DMS 273 (cell line): Measurements from ENCODE around the gene ASTN2.

Source experiments
- DNase-seq: peaks from one replicate; lab custom pipeline; 2025; ENCODE audit not compliant: unreplicated experiment; lab: John Stamatoyannopoulos, UW

The ASTN2 gene

DNA sequence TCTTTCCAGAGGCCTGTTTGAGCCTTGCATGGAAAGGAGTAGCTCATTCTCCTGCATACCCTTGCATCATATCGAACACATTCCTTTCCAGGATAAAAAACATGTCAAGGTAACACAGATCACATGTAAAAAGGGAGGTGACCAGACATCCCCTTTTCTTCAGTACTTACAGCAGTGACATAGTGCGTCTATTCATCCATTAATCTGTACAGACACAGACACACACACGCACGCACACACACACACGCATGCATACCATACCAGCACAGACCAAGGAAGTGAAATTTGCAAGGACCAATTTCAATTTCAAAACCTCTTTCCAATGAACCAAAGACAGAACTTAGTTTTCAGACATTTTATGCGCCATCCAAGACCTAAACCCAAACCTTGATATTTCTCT is 1005.2 kb downstream of the ASTN2 start:
- no peak for DNase-seq

DNA sequence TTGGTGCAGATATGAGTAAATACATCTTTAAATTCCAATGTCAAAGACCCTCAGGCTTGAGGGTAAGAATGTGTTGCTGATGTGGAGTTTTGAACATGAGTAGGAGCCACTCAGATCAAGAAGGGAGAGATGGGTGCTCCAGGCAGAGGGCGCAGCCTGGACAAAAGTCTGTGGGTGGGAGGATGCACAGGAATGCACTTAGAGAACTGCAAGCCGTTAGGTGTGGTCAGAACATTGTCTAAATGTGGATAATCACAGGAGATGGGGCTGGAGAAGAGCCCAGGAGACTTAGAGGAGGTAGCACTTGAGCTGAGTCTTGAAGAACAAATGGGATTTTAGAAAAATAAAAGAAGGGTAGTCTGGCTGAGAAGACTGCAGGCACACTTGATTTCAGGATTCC is 1005.7 kb downstream of the ASTN2 start:
- no peak for DNase-seq

DNA sequence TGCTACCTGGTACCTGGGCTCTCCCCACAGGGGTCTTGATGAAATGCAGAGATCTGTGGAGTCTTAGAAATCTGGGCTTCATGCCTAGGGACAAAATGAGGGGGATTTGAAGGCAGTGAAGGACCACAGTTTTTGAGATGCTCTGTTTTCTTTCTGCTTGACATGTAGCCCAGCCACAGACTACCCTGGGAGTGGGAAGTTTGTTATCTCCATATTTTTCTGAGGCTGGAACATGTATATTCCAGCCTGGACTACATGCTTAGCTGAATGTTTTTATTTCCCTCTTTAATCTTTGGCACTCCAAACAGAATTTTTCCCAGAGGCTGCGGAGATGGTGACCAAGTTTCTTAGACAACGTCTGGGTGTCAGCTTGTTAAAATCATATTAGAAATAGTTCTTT is 1008.4 kb downstream of the ASTN2 start:
- no peak for DNase-seq

DNA sequence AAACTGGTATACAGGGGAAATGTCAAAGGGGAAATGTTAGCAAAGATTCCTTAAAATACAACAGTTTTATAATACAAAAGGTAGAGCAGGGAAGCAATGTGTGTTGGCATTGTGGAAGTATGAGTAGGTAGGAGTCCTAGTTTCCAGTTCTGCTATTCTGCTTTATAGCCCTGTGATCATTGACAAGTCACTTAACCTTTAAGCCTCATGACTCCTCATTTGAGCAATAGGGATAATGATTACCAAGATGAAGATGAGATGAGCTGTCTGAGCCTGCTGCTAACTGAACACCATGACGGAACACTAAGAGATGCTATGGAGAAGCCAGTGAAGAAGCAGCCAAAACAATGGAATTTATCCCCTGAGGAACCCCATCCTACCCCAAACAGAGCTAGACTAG is 1009.5 kb downstream of the ASTN2 start:
- DNase-seq, result no peak

DNA sequence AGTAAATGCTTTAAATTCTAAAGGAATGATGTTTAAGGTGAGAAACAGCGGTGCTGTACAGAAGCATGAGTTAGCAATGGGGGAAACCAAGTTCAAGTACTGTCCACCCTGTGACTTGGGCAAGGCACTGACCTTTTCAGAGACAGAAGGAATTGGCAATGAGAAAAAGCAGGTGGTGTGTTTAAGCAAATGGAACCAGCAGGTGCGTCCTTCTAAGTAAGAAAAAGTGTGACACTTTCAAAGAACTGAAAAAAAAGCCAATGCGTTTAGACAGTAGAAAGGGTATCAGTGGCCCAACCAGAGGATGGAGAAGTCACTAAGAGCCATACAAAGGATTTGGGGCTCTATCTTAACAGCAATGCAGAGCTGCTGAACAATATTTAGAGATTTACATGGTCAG is 1010.6 kb downstream of the ASTN2 start:
- no peak for DNase-seq

DNA sequence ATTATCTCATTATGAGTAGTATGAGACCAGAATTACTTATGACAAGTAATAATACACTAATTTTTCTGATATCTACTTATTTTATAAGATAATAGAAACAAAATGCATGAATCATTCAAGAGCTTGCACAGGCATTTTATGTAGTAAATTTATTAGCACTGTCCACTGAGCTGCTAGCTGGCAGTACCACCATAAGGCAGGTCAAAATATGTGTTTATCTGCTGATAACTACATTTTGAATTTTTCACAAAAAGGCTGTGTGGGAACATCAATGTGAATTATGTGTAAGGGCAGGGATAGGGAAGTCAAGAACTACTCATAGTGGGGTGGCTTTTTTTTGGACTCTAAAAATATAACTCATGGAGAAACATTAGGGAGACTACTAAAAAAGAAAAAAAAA is 1011.7 kb downstream of the ASTN2 start:
- no peak for DNase-seq

- DNase-seq, result peak; percentile 31
Observed at GRCh38 chr9:116395699-116396037, 1019.2 kb downstream of the ASTN2 start.

DNA sequence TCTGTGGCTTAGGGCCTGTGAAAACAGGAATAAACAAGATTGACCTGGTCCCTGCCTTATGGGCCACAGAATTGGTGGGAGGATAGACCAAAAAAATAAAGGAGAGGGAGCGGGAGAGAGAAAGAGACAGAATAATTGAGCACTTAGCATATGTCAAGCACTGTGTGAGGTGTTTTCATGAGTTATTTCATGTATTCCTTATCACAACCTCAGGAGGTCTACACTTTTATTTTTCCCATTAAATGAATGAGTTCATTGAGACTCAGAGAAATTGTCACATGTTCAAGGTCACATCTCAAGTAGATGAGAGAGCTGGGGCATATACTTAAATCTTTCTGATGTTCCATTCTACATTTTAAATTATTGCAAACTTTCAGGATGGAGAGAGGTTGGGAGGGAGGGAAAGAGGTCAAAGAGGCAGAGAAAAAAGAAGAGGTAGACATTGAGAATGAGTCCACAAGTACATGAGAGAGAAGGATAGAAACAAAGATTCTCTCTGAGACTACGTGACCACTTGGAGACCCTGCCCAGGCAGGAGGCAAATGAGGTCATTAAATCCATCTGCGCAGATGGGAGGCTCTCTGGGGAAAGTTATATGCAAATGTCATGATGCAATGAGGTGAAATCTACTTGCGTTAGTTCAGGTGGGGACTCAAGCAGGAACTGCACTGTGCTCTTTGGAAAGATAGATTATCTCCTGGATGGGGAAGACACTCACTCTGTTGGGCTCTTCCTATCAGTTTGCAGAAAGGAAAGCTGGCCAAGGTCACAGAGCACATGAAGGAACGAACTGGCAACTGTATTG is 1019.8 kb downstream of the ASTN2 start:
- DNase-seq, result peak; percentile 78

GRCh38 chr9:116394070-116394469 is 1020.8 kb downstream of the ASTN2 start:
- DNase-seq, result no peak

DNA sequence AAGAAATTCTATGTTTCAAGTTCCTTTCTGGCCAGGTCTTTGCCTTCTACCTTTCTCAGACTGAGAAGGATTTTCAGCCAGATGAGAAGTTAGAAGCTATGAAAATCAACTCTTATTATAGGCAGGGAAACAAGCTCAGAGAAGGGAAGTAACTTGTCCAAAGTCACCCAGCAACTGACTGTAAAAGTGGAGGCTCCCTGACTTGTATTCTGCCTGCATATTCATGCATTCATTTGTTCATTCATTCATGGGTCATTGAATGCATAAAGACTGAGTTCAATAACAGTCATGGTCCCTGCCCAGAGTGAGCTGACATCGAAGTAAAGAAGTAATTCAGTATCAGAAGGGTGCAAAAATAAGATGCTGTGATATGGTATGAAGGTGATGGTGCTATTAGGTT is 1021.7 kb downstream of the ASTN2 start:
- no peak for DNase-seq

DNA sequence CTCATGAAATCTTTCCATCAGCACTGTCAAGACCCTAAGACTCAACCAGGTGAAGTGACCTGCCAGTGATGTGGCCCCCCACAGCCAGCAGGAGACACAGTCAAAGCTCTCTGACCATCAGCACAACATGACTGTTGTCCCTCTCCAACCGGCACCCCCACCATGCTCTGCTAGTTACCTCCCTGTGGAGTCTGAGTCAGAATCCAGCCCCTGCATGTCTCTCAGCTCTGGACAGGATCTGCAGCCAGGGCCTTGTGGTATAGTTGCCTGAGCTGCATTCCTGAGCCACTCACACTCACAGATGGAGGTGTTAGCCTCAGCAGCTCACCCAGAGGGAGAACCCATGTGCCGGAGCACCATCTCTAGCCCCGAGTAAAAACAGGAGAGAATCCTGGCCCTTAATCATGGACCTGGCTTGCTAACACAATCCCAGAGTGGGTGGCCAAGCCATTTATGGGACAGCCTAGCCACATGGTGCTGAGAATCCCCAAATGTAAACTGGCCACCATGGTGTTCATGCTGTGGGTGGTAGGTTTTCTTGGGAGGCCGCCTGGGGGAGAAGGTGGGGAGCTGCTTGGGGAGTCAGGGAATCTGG is 1023.5 kb downstream of the ASTN2 start:
- DNase-seq, result no peak

- no peak for DNase-seq
Observed at GRCh38 chr9:116390303-116391228, 1024.3 kb downstream of the ASTN2 start.

DNA sequence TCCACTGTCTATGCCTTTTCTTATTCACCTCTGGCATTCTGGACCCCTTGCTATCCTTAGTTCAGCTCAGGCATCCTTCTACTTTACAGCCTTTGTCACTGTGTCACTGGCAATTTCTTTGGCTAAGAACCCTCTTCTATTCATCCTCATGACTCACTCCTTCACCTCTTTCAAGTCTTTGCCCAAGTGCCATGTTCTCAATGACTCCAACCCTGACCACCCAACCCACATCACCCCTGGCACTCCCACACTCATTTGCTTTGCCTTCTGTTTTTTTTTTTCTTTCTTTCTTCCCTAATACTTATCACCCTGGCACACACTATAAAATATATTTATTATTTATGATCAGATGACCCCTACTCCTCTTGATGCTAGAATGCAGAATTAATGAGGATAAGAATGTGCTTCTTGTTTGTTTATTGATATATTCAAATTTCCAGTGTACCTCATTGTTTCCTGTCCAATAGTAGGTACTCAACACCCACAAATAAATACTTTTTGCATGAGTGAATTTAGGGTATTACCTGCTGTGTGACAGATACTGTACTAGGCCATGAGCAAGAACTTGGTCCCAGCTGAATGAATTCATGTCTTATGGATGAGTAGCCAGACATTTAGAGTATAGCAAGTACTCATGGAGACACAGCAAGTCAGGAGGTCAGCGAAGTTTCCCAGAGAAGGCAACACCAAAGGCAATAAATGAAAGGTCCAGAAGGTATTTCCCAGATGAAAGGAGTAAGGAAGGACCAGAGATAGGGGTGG is 1025.1 kb downstream of the ASTN2 start:
- no peak for DNase-seq

- DNase-seq, result peak; percentile 55
Observed at GRCh38 chr9:116387934-116388698, 1026.7 kb downstream of the ASTN2 start.

- no peak for DNase-seq
Observed at GRCh38 chr9:116383936-116384335, 1030.9 kb downstream of the ASTN2 start.

DNA sequence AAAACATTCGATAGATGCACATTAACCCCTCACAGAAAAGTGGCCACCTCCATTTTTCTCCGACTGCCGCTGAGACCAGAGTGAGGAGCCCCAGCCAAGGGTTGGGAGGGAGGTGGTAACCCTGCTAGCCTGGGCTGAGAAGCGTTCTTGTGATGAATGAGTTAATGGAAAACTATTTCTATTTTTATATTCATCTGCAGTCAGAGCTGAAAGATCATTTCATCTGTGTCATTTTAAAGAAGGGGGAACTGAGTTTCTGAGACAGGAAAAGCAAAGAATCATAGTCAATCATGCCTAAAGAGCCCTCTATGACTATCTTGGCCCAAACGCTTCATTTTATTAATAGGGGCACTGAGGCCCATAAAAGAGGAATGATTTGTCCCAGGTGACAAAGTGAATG is 1031.7 kb downstream of the ASTN2 start:
- DNase-seq, result no peak

GRCh38 chr9:116382053-116382452 is 1032.8 kb downstream of the ASTN2 start:
- DNase-seq, result no peak

DNA sequence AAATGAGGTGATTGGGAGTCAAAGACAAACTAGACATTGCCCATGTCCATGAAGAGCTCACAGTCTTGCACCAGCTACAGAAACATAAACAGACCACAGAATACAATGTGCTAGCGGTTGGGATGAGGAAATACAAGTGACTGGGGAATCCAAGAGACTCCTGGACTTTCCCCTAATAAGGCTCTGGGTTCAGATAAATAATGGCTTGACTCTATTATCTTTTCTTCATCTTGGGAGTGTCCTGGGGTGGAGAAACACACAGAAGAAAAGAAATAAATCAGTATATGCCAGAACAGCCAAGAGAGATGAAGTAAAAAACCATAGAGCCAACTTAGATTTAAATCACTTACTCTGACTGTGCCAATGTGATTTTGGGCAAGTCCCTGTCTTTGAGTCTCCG is 1033.5 kb downstream of the ASTN2 start:
- no peak for DNase-seq

- DNase-seq, result no peak
Observed at GRCh38 chr9:116380496-116380995, 1034.3 kb downstream of the ASTN2 start.

GRCh38 chr9:116379821-116380220 is 1035.0 kb downstream of the ASTN2 start:
- DNase-seq, result no peak
